Ecto neural progenitor cell (in vitro differentiated cells): ENCODE data around the gene KLK11.
"Not testable (repeated sequence)": the region's sequence is repeated elsewhere in the genome, so short reads cannot be mapped to it uniquely, and the experiment has no call there.

Experiments
- DNase-seq: peaks from one replicate; pipeline ENCODE4 v3.0.0-alpha.2; 2018; ENCODE audit warnings: low spot score

Gene KLK11

DNA sequence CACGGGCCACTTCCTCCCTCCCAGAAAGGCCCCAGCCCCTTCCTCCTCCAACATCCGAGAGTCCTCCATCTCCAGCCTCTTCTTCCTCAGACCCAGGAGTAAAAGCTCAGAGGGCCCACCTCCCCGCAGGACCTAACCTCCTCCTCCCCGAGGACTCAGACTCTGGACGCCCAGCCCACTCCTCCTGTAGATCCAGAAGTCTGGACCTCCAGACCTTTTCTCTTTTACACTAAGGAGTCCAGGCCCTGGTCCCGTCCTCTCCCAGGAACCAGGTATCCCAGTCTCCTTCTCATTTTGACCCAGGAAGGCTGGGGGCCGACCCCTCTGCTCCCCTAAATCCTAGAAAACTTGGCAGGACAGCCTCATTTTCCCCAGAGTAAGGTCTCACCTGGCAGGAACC lies 23.1 kb downstream of the KLK11 start:
- DNase-seq = no peak

DNA sequence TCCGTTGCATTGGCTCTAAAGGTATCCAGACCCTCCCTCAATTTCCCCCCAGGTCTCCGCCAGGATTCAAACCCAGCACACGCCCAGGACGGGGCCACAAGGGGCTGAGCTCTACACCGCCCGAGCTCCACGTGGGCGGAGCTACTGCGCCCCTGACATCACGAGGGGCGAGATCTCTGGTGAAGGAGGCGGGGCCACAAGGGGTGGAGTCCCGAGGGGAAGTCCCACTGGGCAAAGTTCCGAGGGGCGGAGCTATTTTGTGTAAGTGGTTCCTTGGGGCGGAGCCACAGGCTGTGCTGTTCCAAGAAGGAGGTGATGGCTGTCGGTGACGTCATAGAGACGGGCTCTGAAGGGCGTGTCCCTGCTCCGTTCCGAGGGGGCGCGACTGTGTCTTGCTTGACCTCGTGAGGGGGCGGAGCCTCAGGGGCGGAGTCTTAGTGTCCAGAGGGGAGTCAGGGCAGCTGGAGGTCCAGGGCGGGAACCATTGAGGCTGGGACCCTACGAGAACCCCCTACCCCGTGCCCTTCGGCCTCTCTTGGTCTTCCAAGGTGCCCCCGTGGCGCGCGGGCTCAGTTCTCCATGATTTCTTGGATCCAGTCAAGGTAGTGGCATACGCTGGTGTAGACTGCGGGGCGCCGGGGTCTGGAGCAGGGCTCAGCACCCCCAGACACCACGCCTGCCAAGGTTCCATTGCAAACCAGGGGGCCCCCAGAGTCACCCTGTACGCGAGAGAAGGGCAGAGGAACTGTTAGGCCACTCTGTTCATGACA lies 23.7 kb downstream of the KLK11 start:
- DNase-seq = peak; percentile 91

DNA sequence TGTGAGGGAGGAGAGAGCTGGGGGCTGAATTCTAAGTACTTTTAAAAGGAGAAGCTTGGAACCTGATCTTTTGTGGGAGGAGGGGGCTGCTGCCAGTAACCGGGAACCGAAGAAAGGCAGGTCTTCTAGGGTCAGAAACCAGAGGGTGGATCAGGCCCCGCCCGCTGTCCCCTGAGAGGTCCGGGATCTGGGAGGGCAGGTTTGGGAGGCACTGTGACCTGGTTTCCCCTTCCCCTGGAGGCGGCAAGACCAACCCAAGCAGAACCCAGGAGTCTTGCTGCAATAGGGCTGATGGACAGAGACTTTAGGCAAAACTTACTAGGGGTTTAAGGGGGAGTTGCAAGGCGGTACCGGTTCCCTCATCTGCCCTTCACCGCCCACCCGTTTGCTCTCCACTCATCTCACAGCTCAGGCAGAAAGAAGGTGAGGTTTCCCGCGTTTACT lies 24.3 kb downstream of the KLK11 start:
- peak; percentile 64 for DNase-seq

DNA sequence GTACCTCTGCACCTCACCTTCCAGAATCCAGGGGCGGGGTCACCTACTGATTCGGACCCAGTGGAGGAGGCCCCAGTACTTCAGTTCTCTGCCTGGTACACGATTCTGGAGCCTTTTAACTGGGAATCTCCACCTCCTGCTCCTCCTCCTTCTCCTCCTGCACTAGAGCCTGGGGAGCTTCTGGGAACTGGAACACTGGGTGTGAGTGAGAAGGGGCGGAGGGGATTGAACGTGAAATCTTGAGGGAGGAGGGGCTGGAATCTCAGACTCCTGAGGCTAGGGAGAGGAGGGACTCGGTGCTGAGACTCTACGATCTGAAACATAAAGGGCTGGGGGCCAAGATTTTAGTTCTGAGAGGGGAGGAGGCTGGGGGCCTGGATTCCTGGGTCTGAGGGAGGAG lies 24.9 kb downstream of the KLK11 start, which contains the start of gene KLK8:
Gene KLK8, minus strand, starts transcription at position 90 of the 400 bp plus-strand sequence. CDS start 437 bp downstream, outside the sequence.
- DNase-seq = no peak

DNA sequence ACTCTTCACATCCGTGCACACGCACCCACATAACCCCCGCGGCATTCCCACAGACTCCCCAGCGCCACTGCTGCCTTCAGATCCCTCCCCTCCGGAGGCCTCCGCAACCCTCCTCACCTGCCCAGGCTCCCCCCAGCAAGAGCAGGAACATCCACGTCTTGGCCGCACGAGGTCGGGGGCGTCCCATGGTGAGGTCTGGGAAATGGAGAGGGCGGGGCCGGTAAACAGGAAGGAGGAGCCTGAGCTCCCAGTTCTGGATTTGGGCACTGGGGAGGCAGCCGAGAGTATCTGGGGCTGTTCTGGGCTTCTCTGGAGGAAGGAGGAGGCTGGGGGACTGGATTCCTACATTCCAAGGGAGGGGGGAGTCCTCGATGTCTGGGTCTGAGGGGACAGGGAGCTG lies 25.4 kb downstream of the KLK11 start:
- DNase-seq = peak; percentile 63

DNA sequence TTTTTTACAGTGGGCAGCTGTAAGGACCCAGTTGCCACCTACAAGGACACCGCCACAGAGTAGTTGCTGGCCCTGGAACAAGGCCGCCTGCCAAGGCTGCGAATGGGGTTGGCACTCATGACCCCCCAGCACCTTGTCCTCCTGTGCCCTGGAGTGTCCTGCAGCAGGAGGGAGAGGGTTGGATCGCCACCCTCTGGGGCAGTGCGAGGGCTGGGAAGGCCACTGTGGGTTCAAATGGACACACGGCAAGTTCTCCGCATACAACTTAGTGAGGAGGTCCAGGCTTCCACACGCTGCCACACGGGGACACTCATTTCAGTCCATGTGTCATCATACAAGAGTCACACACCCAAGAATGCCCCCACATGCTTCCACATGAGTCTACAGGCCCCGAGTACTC lies 26.0 kb downstream of the KLK11 start:
- DNase-seq = no peak

DNA sequence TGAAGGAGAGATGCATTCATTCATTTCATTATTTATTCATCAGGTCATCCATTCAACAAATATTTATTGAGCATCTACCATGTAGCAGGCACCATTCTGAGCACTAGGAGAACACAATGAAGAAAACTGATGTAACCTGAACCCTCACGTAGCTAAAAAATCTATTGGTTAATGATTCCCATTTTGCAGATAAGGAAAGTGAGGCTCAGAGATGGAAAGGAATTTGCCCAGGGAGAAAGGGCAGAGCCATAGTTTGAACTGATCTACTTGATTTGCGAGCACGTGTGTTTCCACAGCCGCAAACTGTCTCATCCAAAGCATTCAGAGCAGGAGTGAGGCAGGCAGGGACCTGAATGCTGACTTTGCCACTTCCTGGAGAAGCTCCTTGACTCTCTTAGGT lies 27.7 kb downstream of the KLK11 start:
- DNase-seq = no peak

DNA sequence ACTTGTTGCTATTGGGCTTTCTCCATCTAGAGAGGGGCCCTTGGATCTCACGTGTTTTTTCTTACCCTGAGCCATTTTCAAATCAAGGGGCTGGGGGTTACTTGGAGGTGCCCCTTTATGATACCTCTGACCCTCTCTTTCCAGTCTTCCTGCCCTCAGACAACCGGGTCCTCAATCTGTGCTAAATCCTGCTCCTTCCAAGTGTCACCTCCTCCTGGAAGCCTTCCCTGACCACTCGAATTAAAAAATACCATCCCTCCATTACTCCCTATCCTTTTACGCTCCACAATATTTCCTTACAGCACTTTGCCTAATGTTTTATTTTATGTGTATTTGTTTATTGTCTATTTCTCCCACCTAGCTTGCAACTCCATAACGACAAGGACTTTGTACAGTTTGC lies 28.4 kb downstream of the KLK11 start:
- no peak for DNase-seq

DNA sequence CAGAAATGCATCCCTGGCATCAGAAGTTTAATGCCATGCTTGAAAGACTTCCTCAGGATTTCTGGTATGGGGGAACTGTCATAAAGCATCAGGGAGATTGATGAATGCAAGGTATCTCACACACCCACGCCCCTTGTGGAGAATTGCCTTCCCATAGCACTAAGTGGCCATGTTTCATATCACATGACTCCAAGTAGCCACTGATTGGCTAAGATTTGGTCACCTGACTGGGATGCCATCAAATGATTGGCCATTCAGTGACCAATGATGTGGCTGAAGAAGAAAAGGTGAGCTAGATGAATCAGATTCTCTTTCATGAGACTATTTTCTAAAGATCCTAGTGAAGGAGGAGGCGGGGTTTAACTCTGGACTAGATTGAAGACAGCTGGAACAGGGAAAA lies 32.3 kb downstream of the KLK11 start:
- DNase-seq = no peak

DNA sequence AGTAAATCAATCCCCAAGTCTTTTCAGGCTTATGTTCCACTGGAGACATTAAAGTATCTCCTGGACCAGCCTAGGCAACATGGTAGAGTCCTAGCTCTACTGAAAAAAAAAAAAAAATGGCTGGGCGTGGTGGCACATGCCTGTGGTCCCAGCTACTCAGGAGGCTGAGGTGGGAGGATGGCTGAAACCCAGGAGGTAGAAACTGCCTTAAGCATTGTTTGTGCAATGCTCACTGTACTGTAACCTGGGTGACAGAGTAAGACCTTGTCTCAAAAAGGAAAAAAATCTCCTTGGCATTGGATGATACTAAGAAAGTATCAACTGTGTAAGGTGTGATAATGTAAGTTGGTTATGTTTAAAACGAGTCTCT lies 33.8 kb downstream of the KLK11 start:
- DNase-seq = no peak

DNA sequence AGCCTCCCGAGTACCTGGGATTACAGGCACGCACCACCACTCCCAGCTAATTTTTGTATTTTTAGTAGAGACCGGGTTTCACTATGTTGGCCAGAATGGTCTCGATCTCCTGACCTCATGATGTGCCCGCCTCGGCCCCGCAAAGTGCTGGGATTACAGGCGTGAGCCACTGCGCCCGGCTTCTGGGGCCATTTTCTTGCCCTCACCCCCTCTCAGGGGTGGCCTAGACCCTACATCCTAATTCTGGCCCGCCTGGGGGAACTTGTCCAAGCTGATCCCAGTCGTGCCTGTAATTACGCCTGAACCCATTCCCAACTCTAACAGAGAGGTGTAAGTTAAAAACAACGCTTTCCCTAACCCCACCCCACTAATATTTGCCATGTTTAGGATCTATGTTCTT lies 42.0 kb downstream of the KLK11 start:
- DNase-seq = not testable (repeated sequence)

DNA sequence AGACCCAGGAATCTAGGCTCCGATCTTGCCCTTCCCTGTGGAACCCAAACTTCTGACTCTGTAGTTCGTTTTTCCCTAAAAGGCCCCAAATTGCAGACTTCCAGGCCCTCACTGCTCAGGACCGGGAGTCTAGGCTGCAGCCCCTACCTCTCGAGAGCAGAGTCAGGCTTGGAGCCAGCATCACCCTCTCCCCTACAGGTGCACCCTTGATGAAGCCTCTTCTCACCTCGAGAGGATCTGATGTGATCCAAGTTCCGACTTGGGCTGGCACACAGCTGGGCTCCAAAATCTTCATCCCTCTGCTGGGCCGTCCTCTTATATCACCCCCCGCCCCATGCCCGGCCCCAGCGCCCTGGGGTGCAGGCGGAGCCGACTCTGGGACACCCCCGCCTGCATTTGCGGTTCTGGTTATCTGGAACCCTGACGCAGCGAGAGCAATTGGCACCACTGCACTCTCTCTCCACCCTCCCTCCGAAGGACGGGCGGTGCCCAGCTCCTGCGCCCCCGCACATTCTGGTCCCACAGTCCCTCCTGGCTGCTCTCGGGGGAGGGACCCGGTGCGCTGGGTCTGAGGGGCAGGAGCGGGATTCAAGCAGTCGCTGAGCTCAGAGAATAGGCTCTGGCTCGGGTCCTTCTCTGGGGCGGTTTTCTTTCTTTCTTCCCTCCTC lies 42.7 kb downstream of the KLK11 start, which contains the start of gene KLK7:
Gene KLK7, minus strand, starts transcription at position 293 of the 668 bp plus-strand sequence. CDS start 1,518 bp downstream, outside the sequence.
- no peak for DNase-seq

DNA sequence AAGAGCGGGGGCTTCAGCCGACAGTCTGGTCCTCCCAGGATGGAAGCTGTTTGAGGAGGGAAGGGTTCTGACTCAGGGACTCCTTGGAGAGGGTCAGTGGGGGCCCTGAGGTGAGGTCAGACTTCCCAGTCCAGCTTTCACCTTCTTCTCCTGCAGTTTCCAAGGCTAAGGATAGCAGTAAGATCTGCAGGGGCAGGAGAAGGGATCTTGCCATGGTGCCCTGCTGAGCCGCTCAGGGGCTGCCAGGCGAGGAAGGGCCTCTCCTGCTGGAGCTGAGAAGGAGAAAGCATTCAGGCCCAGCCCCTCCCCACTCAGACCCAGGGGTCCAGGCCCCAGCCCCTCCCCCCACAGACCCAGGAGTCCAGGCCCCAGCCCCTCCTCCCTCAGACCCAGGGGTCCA lies 44.2 kb downstream of the KLK11 start:
- DNase-seq = no peak

DNA sequence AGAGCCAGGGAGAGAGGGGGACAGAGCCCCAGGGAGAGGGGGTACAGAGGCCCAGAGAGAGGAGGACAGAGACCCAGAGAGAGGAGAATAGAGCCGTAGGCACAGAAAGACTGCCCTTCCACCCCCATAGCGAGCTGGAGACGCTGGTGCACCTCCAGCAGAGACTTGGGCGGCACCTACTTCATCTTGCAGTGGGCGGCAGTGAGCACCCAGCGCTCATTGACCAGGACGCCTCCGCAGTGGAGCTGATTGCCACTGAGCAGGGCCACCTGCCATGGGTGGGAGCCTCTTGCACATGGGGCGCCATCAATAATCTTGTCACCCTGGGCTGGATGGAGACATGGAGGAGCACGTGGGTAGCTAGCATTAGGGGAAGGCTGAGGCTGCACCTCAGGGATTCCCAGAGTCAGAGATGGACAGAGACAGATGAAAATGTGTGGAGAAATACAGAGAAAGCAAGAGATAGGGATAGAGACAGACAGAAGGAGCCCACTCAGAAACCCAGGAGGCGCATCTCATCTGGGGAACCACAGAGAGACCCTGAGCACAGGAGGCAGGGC lies 44.7 kb downstream of the KLK11 start:
- DNase-seq = no peak

DNA sequence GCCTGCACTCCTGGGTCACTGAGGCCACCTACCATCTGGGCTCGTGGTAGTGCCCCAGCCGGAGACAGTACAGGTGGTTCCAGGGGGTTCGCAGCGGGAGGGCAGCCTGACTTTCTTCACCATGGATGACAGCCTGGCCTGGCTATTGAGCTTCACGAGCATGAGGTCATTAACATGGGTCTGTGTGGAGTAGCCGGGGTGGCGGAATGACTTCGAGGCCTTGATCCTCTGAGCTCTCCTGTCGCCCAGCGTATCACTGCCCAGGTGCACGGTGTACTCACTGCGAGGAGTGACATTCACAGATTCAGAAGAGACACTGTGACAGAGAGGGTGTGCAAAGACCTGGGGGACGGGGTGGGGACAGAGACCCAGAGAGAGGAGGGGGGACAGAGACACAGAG lies 46.2 kb downstream of the KLK11 start:
- no peak for DNase-seq

DNA sequence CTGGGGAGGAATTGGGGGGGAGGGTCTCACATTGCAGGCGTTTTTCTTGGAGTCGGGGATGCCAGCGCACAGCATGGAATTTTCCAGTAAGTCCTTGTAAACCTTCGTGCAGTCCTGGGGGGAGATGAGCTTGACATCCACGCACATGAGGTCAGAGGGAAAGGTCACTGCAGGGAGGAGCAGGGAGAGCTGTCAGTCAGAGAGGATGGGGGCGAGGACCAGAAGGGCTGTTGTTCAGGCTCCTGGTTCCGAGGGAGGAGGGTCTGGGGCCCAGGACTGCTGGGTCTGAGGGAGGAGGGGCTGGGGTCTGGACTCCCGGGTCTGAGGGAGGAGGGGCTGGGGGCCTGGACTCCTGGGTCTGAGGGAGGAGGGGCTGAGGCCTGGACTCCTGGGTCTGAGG lies 46.7 kb downstream of the KLK11 start:
- DNase-seq = no peak

DNA sequence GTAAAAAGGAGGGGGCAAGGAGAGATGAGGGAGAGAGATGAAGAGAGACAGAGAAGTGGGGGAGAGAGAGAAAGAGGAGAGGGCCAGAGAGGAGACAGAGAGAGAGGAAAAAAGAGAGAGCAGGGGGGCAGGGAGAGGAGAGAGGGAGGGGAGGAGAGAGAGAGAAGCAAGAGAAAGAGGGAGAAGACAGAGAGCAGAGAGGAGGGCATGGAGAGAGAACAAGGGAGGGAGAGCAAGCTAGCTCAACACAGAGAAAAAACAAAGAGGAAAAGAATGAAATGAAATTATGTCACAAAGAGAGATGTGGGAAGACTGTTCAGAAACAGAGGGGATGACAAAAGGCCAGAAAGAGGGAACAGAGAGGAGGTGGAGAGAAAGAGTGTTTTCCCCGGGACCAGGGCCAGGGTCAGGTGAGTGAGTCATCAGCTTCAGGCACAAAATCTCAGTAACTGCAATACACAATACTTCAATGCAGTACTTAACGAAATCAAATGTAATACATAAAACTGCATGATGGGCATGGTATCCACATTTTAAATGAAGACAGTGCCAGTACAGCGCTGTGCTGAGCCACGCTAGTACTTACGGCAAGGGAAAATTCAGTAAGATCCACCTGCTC lies 47.5 kb downstream of the KLK11 start:
- no peak for DNase-seq

DNA sequence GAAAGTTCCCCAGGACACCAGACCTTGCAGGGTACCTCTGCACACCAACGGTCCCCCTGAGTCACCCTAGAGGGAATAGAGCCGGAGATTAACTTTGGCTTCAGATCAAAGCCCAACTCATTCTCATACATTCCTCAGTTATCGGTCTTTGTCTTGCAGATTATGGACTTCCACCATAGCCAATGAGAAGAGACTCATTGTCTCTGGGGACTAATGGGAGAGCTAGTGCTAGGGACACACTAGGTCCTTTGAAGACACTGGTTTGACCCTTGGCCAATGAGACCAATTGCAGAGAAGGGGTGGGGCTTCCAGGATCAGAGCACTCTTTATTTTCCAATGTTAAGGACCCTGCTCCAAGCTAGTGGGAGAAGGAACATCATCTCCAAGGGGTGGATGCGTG lies 48.8 kb downstream of the KLK11 start:
- DNase-seq = no peak

DNA sequence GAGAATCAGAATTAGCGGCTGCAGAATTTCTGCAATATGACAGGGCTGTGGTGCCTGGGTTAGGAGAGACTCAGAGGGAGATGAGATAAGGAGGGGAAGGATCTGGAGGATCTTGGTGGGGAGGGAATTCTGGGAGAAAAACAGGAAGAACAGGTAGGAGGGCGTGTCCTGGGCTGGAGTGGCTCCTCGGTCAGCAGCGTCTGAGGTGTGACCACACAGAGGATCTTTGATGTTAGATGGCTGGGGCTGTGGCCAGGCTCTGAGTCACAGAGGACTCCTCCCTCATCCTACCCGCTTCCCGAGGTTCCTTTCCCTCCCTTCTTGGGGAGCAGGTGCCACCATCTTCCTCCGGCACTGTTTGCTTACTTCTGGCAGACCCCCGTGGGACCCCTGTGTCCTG lies 50.6 kb downstream of the KLK11 start:
- DNase-seq = no peak

DNA sequence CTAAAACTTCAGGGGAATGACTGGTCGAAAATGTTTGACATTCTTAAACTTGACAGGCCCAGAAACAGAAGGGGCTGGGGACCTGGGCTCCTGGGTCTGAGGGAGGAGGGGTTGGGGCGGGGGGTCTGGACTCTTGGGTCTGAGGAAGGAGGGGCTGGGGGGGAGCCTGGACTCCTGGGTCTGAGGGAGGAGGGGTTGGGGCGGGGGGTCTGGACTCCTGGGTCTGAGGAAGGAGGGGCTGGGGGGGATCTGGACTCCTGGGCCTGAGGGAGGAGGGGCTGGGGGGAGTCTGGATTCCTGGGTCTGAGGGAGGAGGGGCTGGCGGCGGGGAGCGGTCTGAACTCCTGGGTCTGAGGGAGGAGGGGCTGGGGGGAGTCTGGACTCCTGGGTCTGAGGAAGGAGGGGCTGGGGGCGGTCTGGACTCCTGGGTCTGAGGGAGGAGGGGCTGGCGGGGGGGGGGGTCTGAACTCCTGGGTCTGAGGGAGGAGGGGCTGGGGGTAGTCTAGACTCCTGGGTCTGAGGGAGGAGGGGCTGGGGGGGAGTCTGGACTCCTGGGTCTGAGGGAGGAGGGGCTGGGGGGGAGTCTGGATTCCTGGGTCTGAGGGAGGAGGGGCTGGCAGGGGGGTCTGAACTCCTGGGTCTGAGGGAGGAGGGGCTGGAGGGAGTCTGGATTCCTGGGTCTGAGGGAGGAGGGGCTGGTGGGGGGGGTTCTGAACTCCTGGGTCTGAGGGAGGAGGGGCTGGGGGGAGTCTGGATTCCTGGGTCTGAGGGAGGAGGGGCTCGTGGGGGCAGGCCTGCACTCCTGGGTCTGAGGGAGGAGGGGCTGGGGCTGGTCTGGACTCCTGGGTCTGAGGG lies 51.5 kb downstream of the KLK11 start:
- DNase-seq = no peak

DNA sequence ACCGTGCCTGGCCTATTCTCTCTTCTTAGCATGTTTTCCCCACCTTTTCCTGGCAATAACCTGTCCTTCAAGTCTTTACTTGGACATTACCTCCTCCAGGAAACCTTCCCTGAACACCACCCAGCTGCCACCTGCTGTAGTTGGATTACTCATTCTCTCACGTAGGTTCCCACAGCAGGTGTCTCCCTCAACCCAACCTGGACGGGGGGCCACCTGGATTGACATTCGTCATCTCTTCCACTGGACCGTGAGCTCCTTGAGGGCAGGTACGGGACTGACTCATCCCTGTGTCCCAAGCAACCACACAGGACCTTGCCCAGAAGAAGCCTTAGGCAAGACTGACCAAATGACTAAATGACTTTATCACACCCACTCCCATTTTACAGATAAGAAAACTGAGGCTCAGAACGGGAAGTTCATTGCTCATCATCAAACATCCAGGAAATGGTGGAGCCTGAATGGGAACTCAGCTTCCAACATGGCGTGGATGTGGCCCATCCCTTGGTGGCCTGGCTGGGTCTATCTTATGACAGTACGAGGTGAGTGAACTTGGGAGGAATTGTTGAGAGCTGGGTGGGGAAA lies 53.5 kb downstream of the KLK11 start:
- no peak for DNase-seq
